Esophagus muscularis mucosa (tissue), 4 donors: Measurements from ENCODE around the gene APOF. TPM values are rescaled to one million over a fixed set of nuclear protein-coding genes. Genes with fewer than 3 reads are reported as not detected.

ENCODE experiments used
- DNase-seq: peaks from one replicate; pipeline ENCODE4 v3.0.0-alpha.2; 2017; ENCODE audit errors: extremely low spot score
- H3K27ac ChIP-seq, 4 donors: fragments of 200-600 bp; sonication (generic); replicated peaks in 1 of 4; 1 replicate in 3 of 4; 2 replicates in 1 of 4; pipeline ENCODE4 v1.5.1; 2016 to 2019; ENCODE audit warnings: mild to moderate bottlenecking in 1 of 4
- H3K27me3 ChIP-seq, 4 donors: fragments of 200-600 bp; sonication (generic); one replicate each; pipeline versions ENCODE4 v1.5.1 to v1.6.0; 2016 to 2019
- H3K36me3 ChIP-seq, 4 donors: fragments of 200-600 bp; sonication (generic); one replicate each; pipeline ENCODE4 v1.5.1; 2016 to 2019
- H3K4me1 ChIP-seq, 4 donors: fragments of 200-600 bp; sonication (generic); one replicate each; pipeline ENCODE4 v1.5.1; 2016 to 2019
- H3K4me3 ChIP-seq, 4 donors: fragments of 200-600 bp; sonication (generic); 1 replicate in 2 of 4; 2 replicates in 2 of 4; pipeline ENCODE4 v1.5.1; 2016 to 2019; ENCODE audit warnings: mild to moderate bottlenecking in 4 of 4, moderate library complexity in 1 of 4
- H3K9me3 ChIP-seq, 4 donors: fragments of 200-600 bp; sonication (generic); 1 replicate in 3 of 4; 2 replicates in 1 of 4; pipeline ENCODE4 v1.5.1; 2016 to 2019
- CTCF ChIP-seq, 3 experiments: fragments of 200-600 bp in 2 of 3; fragments of 450-650 bp in 1 of 3; sonication (generic) in 2 of 3; IDR thresholded peaks; one replicate each; pipeline ENCODE4 v1.5.1; 2017 to 2019; ENCODE audit warnings: antibody characterized with exemption in 3 of 3, mild to moderate bottlenecking in 2 of 3, moderate library complexity in 1 of 3
- EP300 ChIP-seq: sonication (generic); formaldehyde crosslinking; IDR thresholded peaks from one replicate; pipeline ENCODE4 v1.6.1; 2017; ENCODE audit warnings: antibody characterized with exemption
- POLR2A ChIP-seq: fragments of 450-650 bp; IDR thresholded peaks from one replicate; pipeline ENCODE4 v1.6.1; 2017; ENCODE audit warnings: antibody characterized with exemption, moderate library complexity, mild to moderate bottlenecking, low read depth
- POLR2AphosphoS5 ChIP-seq, 2 donors: sonication (generic); formaldehyde crosslinking; IDR thresholded peaks; one replicate each; pipeline ENCODE4 v1.6.1; 2017; ENCODE audit warnings: antibody characterized with exemption in 2 of 2
- WGBS: methylation state at CpG from one replicate; pipeline ENCODE4 v1.1.5; 2018; 5-methylcytosine and 5-hydroxymethylcytosine counted together
- intact Hi-C: fragments of 100-400 bp; cut with DNase I; formaldehyde crosslinking; loops from one replicate; pipeline ENCODE4 v1.15.1; 2023
- total RNA-seq, 4 donors: library from RNA; depleted of rRNA; stranded (reverse); fragments of >200 nt; gene quantifications; one replicate each; pipeline versions ENCODE4 v1.1.0 to v1.2.1, GENCODE V29; 2016

The APOF gene
- total RNA-seq, 4 donors from 2014 or later: not detected

- Histone ChIP-seq H3K4me1 (no peaks in the 10 kb centered on the region), H3K27ac (no peak overlapping the region), H3K4me3 (no peak overlapping the region), H3K27me3 (no peaks in the 10 kb centered on the region), H3K9me3 (no peaks in the 10 kb centered on the region), H3K36me3 (no peaks in the 10 kb centered on the region)
- 48% methylated on average over 7 of the region's 7 CpGs for WGBS
- no peak for DNase-seq
- TF ChIP-seq POLR2AphosphoS5 (IDR thresholded peaks at IDR 0.05): no peak
- no peak for TF ChIP-seq CTCF (IDR thresholded peaks at IDR 0.05)
- TF ChIP-seq EP300: no peak
- TF ChIP-seq POLR2A: no peak
- intact Hi-C loops: no loop called here
Observed at GRCh38 chr12:56387152-56387736, 24.6 kb upstream of the APOF start.

GRCh38 chr12:56385873-56386272, 23.2 kb upstream of the APOF start:
- Histone ChIP-seq H3K4me1 (no peaks in the 10 kb centered on the region), H3K4me3 (no peak overlapping the region), H3K36me3 (no peaks in the 10 kb centered on the region), H3K9me3 (no peaks in the 10 kb centered on the region), H3K27me3 (no peaks in the 10 kb centered on the region), H3K27ac (no peak overlapping the region)
- 100% methylated on average over 1 of the region's 1 CpG for WGBS
- intact Hi-C loops: no loop called here
- DNase-seq: no peak
- TF ChIP-seq CTCF (IDR thresholded peaks at IDR 0.05): no peak
- no peak for TF ChIP-seq POLR2AphosphoS5 (IDR thresholded peaks at IDR 0.05)
- TF ChIP-seq POLR2A: no peak

- DNase-seq: no peak
- H3K27ac ChIP-seq: no peak overlapping the region
- H3K27me3 ChIP-seq: no peaks in the 10 kb centered on the region
- no peaks in the 10 kb centered on the region for H3K4me1 ChIP-seq
- 91% methylated on average over 16 of the region's 16 CpGs for WGBS
- H3K9me3 ChIP-seq: no peaks in the 10 kb centered on the region
- no peaks in the 10 kb centered on the region for H3K36me3 ChIP-seq
- H3K4me3 ChIP-seq: no peak overlapping the region
- TF ChIP-seq POLR2A (no peak), CTCF (IDR thresholded peaks at IDR 0.05) (no peak), EP300 (no peak), POLR2AphosphoS5 (IDR thresholded peaks at IDR 0.05) (no peak)
- intact Hi-C loops: no loop called here
Observed at GRCh38 chr12:56382611-56383010, 20.0 kb upstream of the APOF start.

- H3K9me3 ChIP-seq: no peaks in the 10 kb centered on the region
- WGBS: 48% methylated on average over 1 of the region's 1 CpG
- no peaks in the 10 kb centered on the region for H3K27me3 ChIP-seq
- no peak overlapping the region for H3K4me3 ChIP-seq
- no peaks in the 10 kb centered on the region for H3K4me1 ChIP-seq
- TF ChIP-seq CTCF (IDR thresholded peaks at IDR 0.05): no peak
- TF ChIP-seq POLR2AphosphoS5 (IDR thresholded peaks at IDR 0.05): no peak
- TF ChIP-seq EP300: no peak
- TF ChIP-seq POLR2A: no peak
- H3K27ac ChIP-seq: no peak overlapping the region
- intact Hi-C loops: loop anchor here (10.0 kb wide), 1 partner anchor 47 kb away; no protein-coding TSS in a partner anchor
- no peaks in the 10 kb centered on the region for H3K36me3 ChIP-seq
- DNase-seq: no peak
Observed at GRCh38 chr12:56377989-56378316, 15.3 kb upstream of the APOF start.

GRCh38 chr12:56377310-56377988, 14.8 kb upstream of the APOF start:
- Histone ChIP-seq H3K27ac (no peak overlapping the region), H3K4me1 (no peaks in the 10 kb centered on the region), H3K27me3 (no peaks in the 10 kb centered on the region), H3K36me3 (no peaks in the 10 kb centered on the region), H3K4me3 (no peak overlapping the region), H3K9me3 (no peaks in the 10 kb centered on the region)
- no peak for DNase-seq
- 78% methylated on average over 4 of the region's 4 CpGs for WGBS
- TF ChIP-seq CTCF (IDR thresholded peaks at IDR 0.05) (no peak), POLR2AphosphoS5 (IDR thresholded peaks at IDR 0.05) (no peak), POLR2A (no peak), EP300 (no peak)
- intact Hi-C loops: loop anchor here (10.0 kb wide), 1 partner anchor 47 kb away; no protein-coding TSS in a partner anchor
